ENCODE data around the gene LZTR1. TPM values are rescaled to one million over a fixed set of nuclear protein-coding genes. Genes with fewer than 3 reads are reported as not detected.

Gene LZTR1
- total and polyA plus RNA-seq, 2 of the 8 experiments (the other 6 are each of a cell fraction or from before 2014, with no cell fraction given) = 22.3 to 31.0 TPM

DNA sequence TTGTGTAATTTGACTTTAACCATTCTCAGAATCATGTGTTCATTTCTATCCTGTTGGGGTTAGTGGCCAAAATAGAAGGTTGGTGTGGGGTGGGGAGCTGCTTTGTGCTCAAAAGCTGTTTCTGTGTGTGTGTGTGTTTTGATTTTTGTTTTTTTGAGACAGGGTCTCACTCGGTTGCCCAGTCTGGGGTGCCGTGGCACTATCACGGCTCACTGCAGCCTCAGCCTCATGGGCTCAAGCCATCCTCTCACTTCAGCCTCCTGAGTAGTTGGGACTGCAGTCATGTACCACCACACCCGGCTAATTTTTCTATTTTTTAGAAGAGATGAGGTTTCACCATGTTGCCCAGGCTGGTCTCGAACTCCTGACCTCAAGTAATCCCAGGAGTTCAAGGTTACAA is 33.1 kb upstream of the LZTR1 start:
- peaks cover 18% of the 10 kb centered on the region for H3K79me1 ChIP-seq (ENCODE audit: low read depth, low read length)
- H3K4ac ChIP-seq (replicated peaks; ENCODE audit: insufficient read length, low read depth, low read length) = no peak overlapping the region
- H3K56ac ChIP-seq (replicated peaks; ENCODE audit: insufficient read length, low read depth, low read length) = no peak overlapping the region
- DNase-seq (ENCODE audit: low read depth in 1 of 2, low spot score in 2 of 2) (no peak), FAIRE-seq (no peak)
- H3K27ac ChIP-seq (ENCODE audit: low read depth, low read length) = no peak overlapping the region
- no peak overlapping the region for H2AFZ ChIP-seq (ENCODE audit: low read length)
- peaks cover 8 to 40% (median 28%) of the 10 kb centered on the region in 4 experiments; a peak in 7 of 8 replicates for H3K36me3 ChIP-seq (ENCODE audit: control insufficient read depth in 2 of 4, insufficient read depth in 4 of 4, low read length in 3 of 4)
- H2BK12ac ChIP-seq (ENCODE audit: low read depth, low read length) = no peak overlapping the region
- peaks cover 28 to 45% of the 10 kb centered on the region in 2 experiments for H4K20me1 ChIP-seq (replicated peaks in 1 of 2; ENCODE audit: control insufficient read depth in 1 of 2, insufficient read depth in 2 of 2, low read length in 2 of 2)
- no peaks in the 10 kb centered on the region; a peak in 1 of 7 replicates for H3K4me1 ChIP-seq (replicated peaks in 1 of 4; ENCODE audit: control insufficient read depth in 3 of 4, insufficient read depth in 4 of 4, low read length in 3 of 4)
- no peak overlapping the region for H3K9ac ChIP-seq (replicated peaks in 1 of 4; ENCODE audit: extremely low read depth in 1 of 4, low read depth in 3 of 4, low read length in 3 of 4)
- no peaks in the 10 kb centered on the region for H3K9me3 ChIP-seq (ENCODE audit: insufficient read depth in 2 of 2, low read depth in 1 of 2, low read length in 1 of 2)
- no peak overlapping the region for H3K4me3 ChIP-seq (ENCODE audit: extremely low read depth in 1 of 4, insufficient read depth in 2 of 4, low read depth in 3 of 4, low read length in 4 of 4)
- H2BK15ac ChIP-seq (ENCODE audit: low read length) = no peak overlapping the region
- H3K23ac ChIP-seq (ENCODE audit: insufficient read length) = no peak overlapping the region
- H3K79me2 ChIP-seq (ENCODE audit: control insufficient read depth in 1 of 2, insufficient read depth in 2 of 2, low read length in 2 of 2) = peaks cover 6 to 84% of the 10 kb centered on the region in 2 experiments
- no peak overlapping the region for H2BK120ac ChIP-seq (replicated peaks; ENCODE audit: low read depth, low read length)
- CTCF ChIA-PET (ENCODE audit: partially characterized antibody) = interaction anchor here (1.0 to 1.3 kb wide), 2 partner anchors 9 to 11 kb away, joined by 4 read pairs; no protein-coding TSS in a partner anchor
- 90% methylated on average over 5 of the region's 5 CpGs; no CpG with 5 or more reads in 1 of the 2 experiments for WGBS, 2 experiments (ENCODE audit: extremely low coverage in 1 of 2, insufficient coverage in 1 of 2, insufficient read length in 1 of 2, insufficient replicate concordance in 2 of 2, low coverage in 1 of 2, low lambda C conversion rate in 2 of 2, missing lambda C conversion rate in 1 of 2)
- H3K18ac ChIP-seq (ENCODE audit: extremely low read depth, low read length) = no peak overlapping the region
- no peak overlapping the region for H4K5ac ChIP-seq (ENCODE audit: insufficient read length, low read depth, low read length)
- no peaks in the 10 kb centered on the region for H3K23me2 ChIP-seq (ENCODE audit: low read depth, low read length)
- no peak overlapping the region for H2BK20ac ChIP-seq (ENCODE audit: low read length)
- H2BK5ac ChIP-seq (ENCODE audit: low read depth, low read length) = no peak overlapping the region
- no peak overlapping the region for H3K4me2 ChIP-seq (ENCODE audit: insufficient read depth in 1 of 2, low read depth in 2 of 2, low read length in 2 of 2)
- H4K8ac ChIP-seq (ENCODE audit: extremely low read depth, insufficient read depth, low read length) = no peak overlapping the region
- H2AK5ac ChIP-seq (ENCODE audit: low read depth, low read length) = no peak overlapping the region
- POLR2A ChIA-PET (ENCODE audit: partially characterized antibody) = no interaction called here
- H3K14ac ChIP-seq (ENCODE audit: insufficient read length) = no peak overlapping the region
- H3K27me3 ChIP-seq (replicated peaks in 1 of 4; ENCODE audit: control insufficient read depth in 3 of 4, extremely low read depth in 1 of 4, insufficient read depth in 3 of 4, low read length in 3 of 4) = no peaks in the 10 kb centered on the region
- no peak overlapping the region for H4K91ac ChIP-seq (replicated peaks; ENCODE audit: insufficient read length, low read length)
